SU-DHL-6 (cell line): ENCODE data around the gene SMARCA1.

Experiments used
- CTCF ChIP-seq: fragments of 200-600 bp; sonication (generic); IDR thresholded peaks from one replicate; pipeline ENCODE4 v1.5.1; 2017; ENCODE audit warnings: antibody characterized with exemption, mild to moderate bottlenecking, low read length, moderate library complexity; ENCODE audit not compliant: insufficient read depth, poor library complexity, severe bottlenecking
- EZH2phosphoT487 ChIP-seq: fragments of 200-600 bp; sonication (generic), shearing (Covaris generic); conservative IDR thresholded peaks from 2 replicates; pipeline ENCODE4 v1.6.1; 2018; ENCODE audit warnings: mild to moderate bottlenecking, antibody characterized with exemption, low read length, moderate library complexity, mixed read lengths

DNA sequence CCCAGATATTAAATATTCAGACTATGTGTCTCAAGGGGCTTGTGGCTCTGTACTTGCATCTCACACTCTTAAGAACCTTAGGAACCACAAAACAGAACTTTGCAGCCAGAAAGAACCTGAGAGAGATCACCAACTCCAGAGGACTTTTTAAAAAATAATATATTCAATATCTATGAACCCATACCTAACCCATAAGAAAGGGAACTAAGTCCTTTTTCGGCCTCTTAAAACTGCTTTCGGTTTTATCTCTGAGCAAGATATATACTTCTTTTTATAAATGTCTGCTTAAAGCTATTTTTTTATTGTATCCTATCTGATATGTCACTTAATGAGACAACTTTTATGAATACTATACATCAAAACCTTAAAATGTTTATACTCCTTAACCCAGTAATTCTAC, 10.9 kb downstream of the SMARCA1 start:
- TF ChIP-seq CTCF (no peak), EZH2phosphoT487 (no peak)
